CD4-positive, alpha-beta memory T cell (primary cell): ENCODE results near the gene HLA-DRA. TPM values are rescaled to one million over a fixed set of nuclear protein-coding genes. Genes with fewer than 3 reads are reported as not detected.

Experiments
- CTCF ChIA-PET: fragments of 350-600 bp; sonication (Branson Sonifier 250); formaldehyde crosslinking; loops from one replicate; lab custom pipeline; 2021; ENCODE audit warnings: inconsistent platforms; ENCODE audit not compliant: partially characterized antibody; lab: Charles Lee
- POLR2A ChIA-PET: fragments of 350-600 bp; sonication (Branson Sonifier 250); formaldehyde crosslinking; loops from one replicate; lab custom pipeline; 2021; ENCODE audit not compliant: partially characterized antibody; lab: Charles Lee
- DNase-seq, 5 donors: peaks; one replicate each; pipeline versions ENCODE4 v3.0.0 to v3.0.0-alpha.2; 2020 to 2022; ENCODE audit warnings: mixed read lengths in 1 of 5
- H3K27ac ChIP-seq: one replicate; pipeline ENCODE4 v1.7.0; 2013; ENCODE audit warnings: low read depth, low read length
- H3K27me3 ChIP-seq: 2 replicates; pipeline ENCODE4 v1.7.0; 2013; ENCODE audit warnings: mild to moderate bottlenecking, low read length, moderate library complexity; ENCODE audit not compliant: insufficient read depth
- H3K36me3 ChIP-seq: 2 replicates; pipeline ENCODE4 v1.7.0; 2013; ENCODE audit warnings: mild to moderate bottlenecking, low read length, moderate library complexity; ENCODE audit not compliant: insufficient read depth
- H3K4me1 ChIP-seq: 2 replicates; pipeline ENCODE4 v1.7.0; 2013; ENCODE audit warnings: mild to moderate bottlenecking, low read length, moderate library complexity; ENCODE audit not compliant: insufficient read depth
- H3K4me3 ChIP-seq, 2 donors: one replicate each; pipeline ENCODE4 v1.7.0; 2013; ENCODE audit warnings: low read length in 2 of 2, mild to moderate bottlenecking in 1 of 2
- H3K9me3 ChIP-seq, 2 donors: one replicate each; pipeline ENCODE4 v1.7.0; 2013; ENCODE audit warnings: low read length in 2 of 2, control low read depth in 1 of 2; ENCODE audit not compliant: control insufficient read depth in 1 of 2
- H3K27ac Mint-ChIP-seq, 7 donors: one replicate each; pipeline ENCODE4 v1.8.0; 2020 to 2021; ENCODE audit warnings: mixed read lengths in 7 of 7, mild to moderate bottlenecking in 6 of 7, inconsistent platforms in 3 of 7, moderate library complexity in 3 of 7
- H3K27me3 Mint-ChIP-seq, 2 donors: one replicate each; pipeline ENCODE4 v1.8.0; 2020 to 2021; ENCODE audit warnings: mixed read lengths in 2 of 2
- H3K36me3 Mint-ChIP-seq, 2 donors: one replicate each; pipeline ENCODE4 v1.8.0; 2020 to 2021; ENCODE audit warnings: mixed read lengths in 2 of 2, inconsistent platforms in 1 of 2, mild to moderate bottlenecking in 1 of 2
- H3K4me1 Mint-ChIP-seq, 4 donors: one replicate each; pipeline ENCODE4 v1.8.0; 2020 to 2021; ENCODE audit warnings: mixed read lengths in 4 of 4, mild to moderate bottlenecking in 1 of 4
- H3K4me3 Mint-ChIP-seq, 8 donors: one replicate each; pipeline ENCODE4 v1.8.0; 2020 to 2021; ENCODE audit warnings: mixed read lengths in 8 of 8, mild to moderate bottlenecking in 7 of 8, moderate library complexity in 6 of 8, inconsistent platforms in 3 of 8
- H3K9me3 Mint-ChIP-seq, 8 donors: one replicate each; pipeline ENCODE4 v1.8.0; 2020 to 2021; ENCODE audit warnings: mixed read lengths in 8 of 8, mild to moderate bottlenecking in 5 of 8, inconsistent platforms in 3 of 8, moderate library complexity in 1 of 8
- intact Hi-C: fragments of 100-400 bp; cut with micrococcal nuclease; formaldehyde crosslinking; loops from one replicate; pipeline ENCODE4 v1.15.1; 2023
- polyA plus RNA-seq, 2 donors: library from polyadenylated mRNA; unstranded; fragments of 300-500 nt; fragmentation: Illumina TruSeq; gene quantifications; one replicate each; pipeline ENCODE4 v1.2.3, GENCODE V29; 2021
- total RNA-seq, 2 experiments: library from RNA; stranded (reverse); gene quantifications; one replicate each; pipeline ENCODE4 v1.2.3, GENCODE V29; 2021

HLA-DRA gene
- total and polyA plus RNA-seq, 4 experiments from 2014 or later, result 6.9 to 112 (median 24.7) TPM

GRCh38 chr6:32402812-32403211 is 36.9 kb upstream of the HLA-DRA start:
- no peaks in the 10 kb centered on the region for H3K36me3 Mint-ChIP-seq
- CTCF ChIA-PET, result interaction anchor here (5.4 kb wide), 1 partner anchor 11 kb away, joined by 41 read pairs; no protein-coding TSS in a partner anchor
- Histone ChIP-seq H3K36me3 (no peaks in the 10 kb centered on the region), H3K27ac (no peak overlapping the region), H3K4me1 (no peaks in the 10 kb centered on the region), H3K9me3 (no peaks in the 10 kb centered on the region), H3K4me3 (no peak overlapping the region), H3K27me3 (peaks cover 11% of the 10 kb centered on the region)
- H3K4me1 Mint-ChIP-seq, result no peaks in the 10 kb centered on the region
- H3K27ac Mint-ChIP-seq, result no peak overlapping the region
- no peak for DNase-seq
- H3K27me3 Mint-ChIP-seq, result peaks cover 34 to 43% of the 10 kb centered on the region in 2 donors
- H3K4me3 Mint-ChIP-seq, result no peak overlapping the region
- peaks cover 0 to 4% (median 0%) of the 10 kb centered on the region in 8 donors for H3K9me3 Mint-ChIP-seq
- POLR2A ChIA-PET, result no interaction called here
- intact Hi-C loops, result no loop called here

- Histone ChIP-seq H3K27me3 (peaks cover 12% of the 10 kb centered on the region), H3K9me3 (no peaks in the 10 kb centered on the region), H3K4me1 (no peaks in the 10 kb centered on the region), H3K36me3 (no peaks in the 10 kb centered on the region), H3K27ac (no peak overlapping the region), H3K4me3 (no peak overlapping the region)
- ChIA-PET POLR2A (no interaction called here), CTCF (interaction anchor here (0.9 to 5.4 kb wide), 3 partner anchors 8 to 381 kb away, joined by 3 to 41 read pairs (median 8); no protein-coding TSS in a partner anchor)
- Mint-ChIP-seq H3K27ac (no peak overlapping the region), H3K4me1 (no peaks in the 10 kb centered on the region), H3K9me3 (peaks cover 0 to 4% (median 0%) of the 10 kb centered on the region in 8 donors), H3K27me3 (peaks cover 30 to 45% of the 10 kb centered on the region in 2 donors), H3K36me3 (no peaks in the 10 kb centered on the region), H3K4me3 (no peak overlapping the region)
- DNase-seq, result no peak
- intact Hi-C loops, result no loop called here
These were observed 34.0 kb upstream of the HLA-DRA start for GRCh38 chr6:32405656-32406055.

GRCh38 chr6:32406197-32406596 is 33.5 kb upstream of the HLA-DRA start:
- no peak overlapping the region for H3K4me3 ChIP-seq
- Mint-ChIP-seq H3K36me3 (no peaks in the 10 kb centered on the region), H3K4me1 (no peaks in the 10 kb centered on the region), H3K27ac (no peak overlapping the region), H3K4me3 (no peak overlapping the region), H3K9me3 (peaks cover 0 to 3% (median 0%) of the 10 kb centered on the region in 8 donors), H3K27me3 (peaks cover 34 to 45% of the 10 kb centered on the region in 2 donors)
- no peaks in the 10 kb centered on the region for H3K9me3 ChIP-seq
- H3K4me1 ChIP-seq, result no peaks in the 10 kb centered on the region
- ChIA-PET CTCF (no interaction called here), POLR2A (no interaction called here)
- intact Hi-C loops, result no loop called here
- H3K27ac ChIP-seq, result no peak overlapping the region
- no peaks in the 10 kb centered on the region for H3K36me3 ChIP-seq
- peaks cover 12% of the 10 kb centered on the region for H3K27me3 ChIP-seq
- DNase-seq, result no peak

- Mint-ChIP-seq H3K27ac (no peak within 1 kb of the TSS), H3K4me1 (no peaks in the 10 kb centered on the region), H3K36me3 (no peaks in the 10 kb centered on the region), H3K4me3 (no peak within 1 kb of the TSS), H3K9me3 (no peaks in the 10 kb centered on the region), H3K27me3 (peaks cover 31 to 44% of the 10 kb centered on the region in 2 donors)
- Histone ChIP-seq H3K9me3 (no peaks in the 10 kb centered on the region), H3K4me1 (no peaks in the 10 kb centered on the region), H3K36me3 (no peaks in the 10 kb centered on the region), H3K4me3 (no peak within 1 kb of the TSS), H3K27ac (no peak within 1 kb of the TSS), H3K27me3 (peaks cover 12% of the 10 kb centered on the region)
- ChIA-PET CTCF (no interaction called here), POLR2A (no interaction called here)
- no peak for DNase-seq
- intact Hi-C loops, result no loop called here
These were observed 32.8 kb upstream of the HLA-DRA start, which contains the start of gene BTNL2 for GRCh38 chr6:32406857-32407256. Gene BTNL2 (minus strand): TSS chr6:32407181. CDS start chr6:32407123, 58 bp downstream.

- CTCF ChIA-PET, result interaction anchor here (0.7 to 7.8 kb wide), 5 partner anchors 9 to 380 kb away, joined by 3 to 109 read pairs (median 5); no protein-coding TSS in a partner anchor
These were observed 28.8 kb upstream of the HLA-DRA start for GRCh38 chr6:32410906-32411305.

GRCh38 chr6:32411566-32412327 is 27.9 kb upstream of the HLA-DRA start:
- Mint-ChIP-seq H3K36me3 (no peaks in the 10 kb centered on the region), H3K27ac (peak overlapping the region in 1 of 7 donors; percentile 58), H3K27me3 (peaks cover 28 to 51% of the 10 kb centered on the region in 2 donors), H3K9me3 (no peaks in the 10 kb centered on the region), H3K4me3 (no peak overlapping the region), H3K4me1 (peaks cover 5 to 12% (median 8%) of the 10 kb centered on the region in 4 donors)
- intact Hi-C loops, result loop anchor here (2.0 to 10.0 kb wide), 3 partner anchors 21 to 457 kb away; no protein-coding TSS in a partner anchor
- DNase-seq, result no peak
- ChIA-PET CTCF (interaction anchor here (1.6 to 7.8 kb wide), 5 partner anchors 9 to 384 kb away, joined by 4 to 109 read pairs (median 41); no protein-coding TSS in a partner anchor), POLR2A (no interaction called here)
- Histone ChIP-seq H3K9me3 (no peaks in the 10 kb centered on the region), H3K4me1 (peaks cover 3% of the 10 kb centered on the region), H3K36me3 (no peaks in the 10 kb centered on the region), H3K4me3 (no peak overlapping the region), H3K27ac (no peak overlapping the region), H3K27me3 (peaks cover 20% of the 10 kb centered on the region)

More at GRCh38 chr6:32410906-32411305, 28.8 kb upstream of the HLA-DRA start:
- intact Hi-C loops, result loop anchor here (10.0 kb wide), 1 partner anchor 214 kb away; no protein-coding TSS in a partner anchor
- H3K27ac Mint-ChIP-seq, result no peak overlapping the region
- peaks cover 5 to 12% (median 8%) of the 10 kb centered on the region in 4 donors for H3K4me1 Mint-ChIP-seq
- no peak overlapping the region for H3K4me3 ChIP-seq
- peaks cover 3% of the 10 kb centered on the region for H3K4me1 ChIP-seq
- no peaks in the 10 kb centered on the region for H3K9me3 ChIP-seq
- no peaks in the 10 kb centered on the region for H3K36me3 ChIP-seq
- no peaks in the 10 kb centered on the region for H3K36me3 Mint-ChIP-seq
- no peak overlapping the region for H3K4me3 Mint-ChIP-seq
- peaks cover 30 to 51% of the 10 kb centered on the region in 2 donors for H3K27me3 Mint-ChIP-seq
- no peak overlapping the region for H3K27ac ChIP-seq
- peaks cover 13% of the 10 kb centered on the region for H3K27me3 ChIP-seq
- DNase-seq, result no peak
- no peaks in the 10 kb centered on the region for H3K9me3 Mint-ChIP-seq
- POLR2A ChIA-PET, result no interaction called here

- Histone ChIP-seq H3K36me3 (no peaks in the 10 kb centered on the region), H3K9me3 (no peaks in the 10 kb centered on the region), H3K4me1 (peaks cover 3% of the 10 kb centered on the region), H3K4me3 (no peak overlapping the region), H3K27ac (no peak overlapping the region), H3K27me3 (peaks cover 16% of the 10 kb centered on the region)
- ChIA-PET CTCF (interaction anchor here (0.7 to 7.8 kb wide), 43 partner anchors 10 to 541 kb away, joined by 3 to 109 read pairs (median 5); partner anchors contain the start of genes HLA-DQA2, HLA-DRA and TAP2), POLR2A (no interaction called here)
- H3K4me1 Mint-ChIP-seq, result peaks cover 5 to 12% (median 8%) of the 10 kb centered on the region in 4 donors
- DNase-seq, result peak; percentile 79 to 82 (median 80)
- H3K27me3 Mint-ChIP-seq, result peaks cover 26 to 39% of the 10 kb centered on the region in 2 donors
- H3K36me3 Mint-ChIP-seq, result no peaks in the 10 kb centered on the region
- intact Hi-C loops, result loop anchor here (1.0 to 10.0 kb wide), 8 partner anchors 19 to 455 kb away; no protein-coding TSS in a partner anchor
- peak overlapping the region in 1 of 7 donors; percentile 43 for H3K27ac Mint-ChIP-seq
- H3K9me3 Mint-ChIP-seq, result no peaks in the 10 kb centered on the region
- H3K4me3 Mint-ChIP-seq, result no peak overlapping the region
These were observed 26.1 kb upstream of the HLA-DRA start for GRCh38 chr6:32413427-32414047.
